Right lobe of liver (tissue), 6 donors: ENCODE measurements around the gene KAZN. TPM values are rescaled to one million over a fixed set of nuclear protein-coding genes. Genes with fewer than 3 reads are reported as not detected.

ENCODE experiments used
- ATAC-seq, 4 donors: fragments of 200-7000 bp; cut with Tn5 transposase; one replicate each; pipeline ENCODE4 v1.9.1; 2020; ENCODE audit warnings: mild to moderate bottlenecking in 4 of 4, moderate library complexity in 4 of 4
- DNase-seq, 3 donors: peaks; one replicate each; pipeline ENCODE4 v3.0.0-alpha.2; 2020
- H3K27ac ChIP-seq, 3 donors: fragments of 200-600 bp; one replicate each; pipeline ENCODE4 v1.8.0; 2022
- H3K27me3 ChIP-seq, 2 donors: fragments of 200-600 bp; one replicate each; pipeline ENCODE4 v1.8.0; 2022
- H3K36me3 ChIP-seq, 4 donors: fragments of 200-600 bp; sonication (generic) in 1 of 4; one replicate each; pipeline versions ENCODE4 v1.5.1 to v1.8.0; 2017 to 2022; ENCODE audit warnings: control low read depth in 1 of 4
- H3K4me1 ChIP-seq, 4 donors: fragments of 200-600 bp; sonication (generic) in 1 of 4; one replicate each; pipeline versions ENCODE4 v1.5.1 to v1.8.0; 2017 to 2022; ENCODE audit warnings: control low read depth in 1 of 4
- H3K4me3 ChIP-seq, 3 donors: fragments of 200-600 bp; one replicate each; pipeline ENCODE4 v1.8.0; 2022
- H3K9me3 ChIP-seq, 4 donors: fragments of 200-600 bp; sonication (generic) in 1 of 4; one replicate each; pipeline versions ENCODE4 v1.5.1 to v1.8.0; 2017 to 2022; ENCODE audit warnings: control low read depth in 1 of 4
- POLR2A ChIP-seq: fragments of 450-650 bp; IDR thresholded peaks from one replicate; pipeline ENCODE4 v1.6.1; 2017; ENCODE audit warnings: antibody characterized with exemption, mild to moderate bottlenecking
- WGBS: methylation state at CpG from one replicate; pipeline ENCODE4 v1.1.6; 2018; ENCODE audit warnings: low coverage, low lambda C conversion rate; ENCODE audit not compliant: insufficient coverage; ENCODE audit errors: missing lambda C conversion rate; 5-methylcytosine and 5-hydroxymethylcytosine counted together
- intact Hi-C, 2 donors: fragments of 100-400 bp; cut with DNase I; formaldehyde crosslinking; loops; one replicate each; pipeline versions ENCODE4 v1.11.2 to v1.14.1; 2022
- total RNA-seq, 6 experiments: library from RNA; depleted of rRNA in 2 of 6; stranded (reverse); fragments of >200 nt in 2 of 6; fragmentation: NEBNext Ultra II Directional in 3 of 6; extraction: Animal tissue kit (Norgen Biotek cat#: 25700) in 3 of 6; gene quantifications; one replicate each; pipeline versions ENCODE4 v1.1.0 to v1.2.4, GENCODE V29; 2016 to 2023
- TF ChIP-seq, protein P1 (sequence below), 4 donors: fragments of 200-600 bp in 3 of 4; fragments of 450-650 bp in 1 of 4; IDR thresholded peaks; one replicate each; pipeline versions ENCODE4 v1.5.1 to v1.8.0; 2016 to 2022; ENCODE audit warnings: antibody characterized with exemption in 4 of 4, mild to moderate bottlenecking in 2 of 4
- donor health status: DM: no; HTN: yes; CAD: no.
- donor health status: DM: no; HTN: no; CAD: no.
- donor health status: DM: no; HTN: no; CAD: no.
- donor health status: DM: no; HTN: yes; CAD: no.
- donor health status: DM: no; HTN: yes; CAD: no.

Gene KAZN
- total RNA-seq, 6 experiments from 2014 or later, result 1.5 to 7.2 (median 2.7) TPM

DNA sequence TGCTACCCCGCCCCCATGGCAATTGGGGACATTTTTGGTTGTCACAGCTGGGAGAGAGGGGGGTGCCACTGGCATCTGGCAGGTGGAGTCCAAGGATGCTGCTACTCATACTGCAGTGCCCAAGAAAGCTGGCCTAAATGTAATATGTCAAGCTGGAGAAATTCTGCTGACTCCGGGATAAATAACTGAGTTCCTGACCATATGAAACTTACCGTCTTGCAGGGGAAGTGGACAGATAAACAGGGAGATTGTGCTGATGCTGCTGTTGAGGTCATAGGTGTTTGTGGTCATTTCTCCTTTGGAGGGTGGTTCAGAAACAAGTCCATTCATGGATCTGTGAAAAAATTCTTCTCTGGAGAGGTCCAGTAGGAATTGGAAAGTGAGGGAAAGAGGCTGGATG lies 54.4 kb downstream of the KAZN start:
- Histone ChIP-seq H3K9me3 (no peaks in the 10 kb centered on the region), H3K27ac (no peak overlapping the region), H3K27me3 (no peaks in the 10 kb centered on the region), H3K4me3 (no peak overlapping the region), H3K36me3 (no peaks in the 10 kb centered on the region), H3K4me1 (no peaks in the 10 kb centered on the region)
- no peak for TF ChIP-seq POLR2A
- TF ChIP-seq, protein P1, sequence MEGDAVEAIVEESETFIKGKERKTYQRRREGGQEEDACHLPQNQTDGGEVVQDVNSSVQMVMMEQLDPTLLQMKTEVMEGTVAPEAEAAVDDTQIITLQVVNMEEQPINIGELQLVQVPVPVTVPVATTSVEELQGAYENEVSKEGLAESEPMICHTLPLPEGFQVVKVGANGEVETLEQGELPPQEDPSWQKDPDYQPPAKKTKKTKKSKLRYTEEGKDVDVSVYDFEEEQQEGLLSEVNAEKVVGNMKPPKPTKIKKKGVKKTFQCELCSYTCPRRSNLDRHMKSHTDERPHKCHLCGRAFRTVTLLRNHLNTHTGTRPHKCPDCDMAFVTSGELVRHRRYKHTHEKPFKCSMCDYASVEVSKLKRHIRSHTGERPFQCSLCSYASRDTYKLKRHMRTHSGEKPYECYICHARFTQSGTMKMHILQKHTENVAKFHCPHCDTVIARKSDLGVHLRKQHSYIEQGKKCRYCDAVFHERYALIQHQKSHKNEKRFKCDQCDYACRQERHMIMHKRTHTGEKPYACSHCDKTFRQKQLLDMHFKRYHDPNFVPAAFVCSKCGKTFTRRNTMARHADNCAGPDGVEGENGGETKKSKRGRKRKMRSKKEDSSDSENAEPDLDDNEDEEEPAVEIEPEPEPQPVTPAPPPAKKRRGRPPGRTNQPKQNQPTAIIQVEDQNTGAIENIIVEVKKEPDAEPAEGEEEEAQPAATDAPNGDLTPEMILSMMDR (IDR thresholded peaks at IDR 0.05), result no peak
- intact Hi-C loops, result no loop called here
- DNase-seq, result no peak
- ATAC-seq, result no peak
- WGBS, result 47% methylated on average over 3 of the region's 3 CpGs

DNA sequence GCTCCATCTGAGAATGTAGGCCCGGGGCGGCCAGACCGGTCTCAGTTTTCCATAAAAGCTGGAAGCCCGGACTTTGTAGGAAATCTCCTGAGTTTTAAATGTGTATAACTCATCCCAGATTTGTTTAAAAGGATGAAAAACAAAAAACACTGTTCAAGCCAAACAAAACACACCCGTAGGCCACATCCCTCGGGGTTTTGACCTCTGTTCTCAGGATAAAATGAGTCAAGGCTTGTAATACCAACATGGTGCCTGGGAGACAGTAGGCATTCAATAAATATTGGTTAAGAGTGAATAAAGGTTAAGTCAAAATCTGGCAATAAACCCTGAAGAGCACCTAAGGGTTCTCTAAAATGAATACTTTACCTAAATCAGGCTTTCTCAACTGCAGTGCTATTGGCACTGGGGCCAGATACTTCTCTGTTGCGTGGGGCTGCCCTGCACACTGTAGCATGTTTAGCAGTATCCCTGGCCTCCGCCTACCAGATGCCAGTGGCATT lies 55.0 kb downstream of the KAZN start:
- H3K4me3 ChIP-seq, result no peak overlapping the region
- TF ChIP-seq, protein P1 (IDR thresholded peaks at IDR 0.05), result no peak
- TF ChIP-seq POLR2A, result no peak
- H3K4me1 ChIP-seq, result no peaks in the 10 kb centered on the region
- DNase-seq (no peak), ATAC-seq (no peak)
- intact Hi-C loops, result no loop called here
- no peaks in the 10 kb centered on the region for H3K27me3 ChIP-seq
- H3K9me3 ChIP-seq, result no peaks in the 10 kb centered on the region
- H3K27ac ChIP-seq, result no peak overlapping the region
- WGBS, result 57% methylated on average over 5 of the region's 8 CpGs
- H3K36me3 ChIP-seq, result no peaks in the 10 kb centered on the region

DNA sequence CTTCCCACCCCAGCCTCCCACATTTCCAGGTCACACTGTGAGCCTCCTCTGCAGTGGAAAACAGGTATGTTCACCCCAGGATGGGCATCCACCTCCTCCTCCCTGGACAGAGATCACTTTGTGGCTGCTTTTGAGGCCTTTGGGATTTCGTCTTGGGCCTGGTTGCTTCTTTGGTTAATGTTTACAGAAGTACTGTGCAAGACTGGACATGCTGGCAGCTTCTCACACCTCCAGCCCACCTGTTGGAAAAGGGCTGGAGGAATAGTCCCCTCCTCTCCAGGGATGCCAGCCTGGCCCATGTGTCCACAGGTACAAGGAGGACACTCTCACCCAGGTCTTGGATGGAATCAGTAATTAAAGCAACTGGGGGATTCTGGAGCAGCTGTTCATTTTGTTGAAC lies 56.1 kb downstream of the KAZN start:
- Histone ChIP-seq H3K27ac (no peak overlapping the region), H3K27me3 (no peaks in the 10 kb centered on the region), H3K4me1 (no peaks in the 10 kb centered on the region), H3K9me3 (no peaks in the 10 kb centered on the region), H3K36me3 (no peaks in the 10 kb centered on the region), H3K4me3 (no peak overlapping the region)
- no peak for TF ChIP-seq POLR2A
- TF ChIP-seq, protein P1 (IDR thresholded peaks at IDR 0.05), result no peak
- intact Hi-C loops, result no loop called here
- ATAC-seq (no peak), DNase-seq (no peak)
- WGBS, result 56% methylated on average over 1 of the region's 1 CpG

DNA sequence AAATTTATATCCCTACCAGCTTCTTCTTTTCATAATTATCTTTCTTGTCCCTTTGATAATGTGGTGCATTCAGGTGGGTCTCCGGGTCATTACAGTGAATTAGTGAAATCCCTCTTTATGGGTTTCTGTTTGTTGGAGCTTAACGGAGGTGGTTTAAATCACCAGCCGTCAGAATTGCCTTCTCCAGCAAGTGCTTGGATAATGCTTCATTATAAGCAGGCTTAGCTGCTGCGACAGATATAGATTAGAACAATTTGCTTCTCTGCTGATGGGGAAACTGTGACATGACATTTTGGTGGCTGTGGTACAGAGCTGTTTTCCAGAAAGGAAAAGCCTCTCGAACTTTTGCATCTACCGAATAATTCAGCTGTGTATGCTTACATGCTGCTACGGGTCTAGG lies 56.9 kb downstream of the KAZN start:
- no peak for TF ChIP-seq POLR2A
- TF ChIP-seq, protein P1 (IDR thresholded peaks at IDR 0.05), result no peak
- H3K4me3 ChIP-seq, result no peak overlapping the region
- DNase-seq (no peak), ATAC-seq (no peak)
- WGBS, result 81% methylated on average over 7 of the region's 7 CpGs
- no peaks in the 10 kb centered on the region for H3K36me3 ChIP-seq
- H3K4me1 ChIP-seq, result no peaks in the 10 kb centered on the region
- H3K9me3 ChIP-seq, result no peaks in the 10 kb centered on the region
- no peak overlapping the region for H3K27ac ChIP-seq
- intact Hi-C loops, result no loop called here
- no peaks in the 10 kb centered on the region for H3K27me3 ChIP-seq
